Suppressor macrophage treated with lipopolysaccharide for 1 hour (primary cell): ENCODE results near the gene FBLIM1.
"Not testable (repeated sequence)": the region's sequence is repeated elsewhere in the genome, so short reads cannot be mapped to it uniquely, and the experiment has no call there.

Experiments used
- DNase-seq, 3 donors: peaks; one replicate each; pipeline ENCODE4 v3.0.0-alpha.2; 2020 to 2022

FBLIM1 gene

GRCh38 chr1:15820478-15820877 is 61.9 kb downstream of the FBLIM1 start:
- no peak for DNase-seq

GRCh38 chr1:15825800-15826199 is 67.2 kb downstream of the FBLIM1 start:
- DNase-seq = peak; percentile 84 to 91 (median 84)

DNA sequence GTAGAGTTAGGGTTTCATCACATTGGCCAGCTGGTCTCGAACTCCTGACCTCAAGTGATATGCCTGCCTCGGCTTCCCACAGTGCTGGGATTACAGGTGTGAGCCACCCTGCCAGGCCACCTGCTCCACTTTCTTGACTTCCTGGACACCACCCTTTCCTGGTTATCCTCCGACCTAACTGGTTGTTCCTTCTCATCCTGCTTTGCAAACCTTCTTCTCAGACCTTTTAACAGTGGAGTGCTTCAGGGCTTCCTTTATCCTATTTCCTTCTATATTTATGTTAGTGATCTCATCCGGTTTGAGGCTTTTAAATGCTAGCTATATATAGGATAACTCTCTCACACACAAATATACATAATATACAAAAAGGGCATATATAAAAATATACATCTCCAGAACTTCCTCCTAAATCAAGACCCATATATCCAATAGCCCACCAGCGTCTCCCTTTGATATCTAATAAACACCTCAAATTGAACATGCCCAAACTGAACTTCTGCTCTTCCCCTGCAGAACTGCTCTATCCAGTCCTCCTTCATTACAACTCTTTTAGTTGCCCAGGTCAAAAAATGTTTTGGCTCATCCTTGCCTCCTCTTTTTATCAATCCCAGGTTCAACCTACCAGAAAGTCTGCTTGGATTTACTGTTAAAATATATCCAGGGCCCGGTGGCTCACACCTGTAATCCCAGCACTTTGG is 68.4 kb downstream of the FBLIM1 start:
- DNase-seq = no peak

DNA sequence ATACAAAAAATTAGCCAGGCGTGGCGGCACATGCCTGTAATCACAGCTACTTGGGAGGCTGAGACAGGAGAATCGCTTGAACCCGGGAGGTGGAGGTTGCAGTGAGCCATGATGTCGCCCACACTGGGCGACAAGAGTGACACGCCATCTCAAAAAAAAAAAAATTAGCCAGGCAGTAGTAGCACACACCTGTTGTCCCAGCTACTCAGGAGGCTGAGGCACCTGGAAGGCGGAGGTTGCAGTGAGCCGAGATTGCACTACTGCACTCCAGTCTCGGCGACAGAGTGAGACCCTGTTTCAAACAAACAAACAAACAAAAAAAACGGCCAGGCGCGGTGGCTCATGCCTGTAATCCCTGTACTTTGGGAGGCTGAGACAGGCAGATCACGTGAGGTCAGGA is 69.0 kb downstream of the FBLIM1 start:
- not testable (repeated sequence) for DNase-seq

- DNase-seq = not testable (repeated sequence)
These were observed 70.3 kb downstream of the FBLIM1 start for GRCh38 chr1:15828931-15829330.

- DNase-seq = no peak
These were observed 71.7 kb downstream of the FBLIM1 start for GRCh38 chr1:15830258-15830657.

DNA sequence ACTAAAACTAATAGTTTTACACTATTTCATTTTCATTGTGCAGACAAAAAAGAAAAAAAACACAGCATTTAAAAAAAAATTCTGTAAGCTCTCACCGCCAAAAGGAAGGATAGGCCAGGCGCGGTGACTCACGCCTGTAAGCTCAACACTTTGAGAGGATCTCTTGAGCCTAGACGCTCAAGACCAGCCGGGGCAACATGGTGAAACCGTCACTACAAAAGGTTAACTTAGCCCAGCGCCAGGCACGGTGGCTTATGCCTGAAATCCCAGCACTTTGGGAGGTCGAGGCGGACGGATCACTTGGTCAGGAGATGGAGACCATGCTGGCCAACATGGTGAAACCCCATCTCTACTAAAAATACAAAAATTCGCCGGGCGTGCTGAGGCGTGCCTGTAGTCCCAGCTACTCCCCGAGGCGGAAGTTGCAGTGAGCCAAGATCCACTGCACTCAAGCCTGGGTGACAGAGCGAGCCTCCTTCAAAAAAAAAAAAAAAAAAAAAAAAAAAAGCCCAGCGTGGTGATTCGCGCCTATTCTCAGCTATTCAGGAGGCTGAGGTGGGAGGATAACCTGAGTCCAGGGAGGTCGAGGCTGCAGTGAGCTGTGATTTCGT is 74.6 kb downstream of the FBLIM1 start:
- DNase-seq = peak; percentile 64 to 67 (median 65)

DNA sequence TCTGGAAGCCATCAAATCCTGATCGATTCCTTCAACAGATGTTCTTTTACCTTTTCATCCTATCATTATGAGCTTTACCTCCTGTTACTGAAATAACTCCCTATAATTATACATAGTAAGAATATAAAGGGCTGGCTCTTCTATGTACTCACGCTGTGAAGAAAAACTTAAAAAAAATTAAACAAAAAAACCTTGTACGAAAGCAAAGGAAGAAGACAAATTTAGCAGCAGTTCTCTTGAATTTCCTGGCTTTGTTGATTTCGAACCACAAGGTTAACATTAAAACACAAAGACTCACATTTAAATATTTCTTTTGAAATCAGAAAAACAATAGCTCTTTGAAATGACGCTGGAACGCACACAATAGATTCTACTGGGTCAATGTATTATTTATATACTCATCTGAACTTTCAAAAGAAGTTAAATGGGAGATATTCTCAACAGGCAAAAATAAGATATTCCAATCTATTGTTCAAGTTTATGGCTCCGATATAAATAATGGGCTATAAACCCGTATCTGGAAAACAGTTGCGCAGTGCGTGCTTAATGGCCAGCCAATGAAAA is 75.3 kb downstream of the FBLIM1 start:
- DNase-seq = peak in 1 of 3 donors; percentile 89

DNA sequence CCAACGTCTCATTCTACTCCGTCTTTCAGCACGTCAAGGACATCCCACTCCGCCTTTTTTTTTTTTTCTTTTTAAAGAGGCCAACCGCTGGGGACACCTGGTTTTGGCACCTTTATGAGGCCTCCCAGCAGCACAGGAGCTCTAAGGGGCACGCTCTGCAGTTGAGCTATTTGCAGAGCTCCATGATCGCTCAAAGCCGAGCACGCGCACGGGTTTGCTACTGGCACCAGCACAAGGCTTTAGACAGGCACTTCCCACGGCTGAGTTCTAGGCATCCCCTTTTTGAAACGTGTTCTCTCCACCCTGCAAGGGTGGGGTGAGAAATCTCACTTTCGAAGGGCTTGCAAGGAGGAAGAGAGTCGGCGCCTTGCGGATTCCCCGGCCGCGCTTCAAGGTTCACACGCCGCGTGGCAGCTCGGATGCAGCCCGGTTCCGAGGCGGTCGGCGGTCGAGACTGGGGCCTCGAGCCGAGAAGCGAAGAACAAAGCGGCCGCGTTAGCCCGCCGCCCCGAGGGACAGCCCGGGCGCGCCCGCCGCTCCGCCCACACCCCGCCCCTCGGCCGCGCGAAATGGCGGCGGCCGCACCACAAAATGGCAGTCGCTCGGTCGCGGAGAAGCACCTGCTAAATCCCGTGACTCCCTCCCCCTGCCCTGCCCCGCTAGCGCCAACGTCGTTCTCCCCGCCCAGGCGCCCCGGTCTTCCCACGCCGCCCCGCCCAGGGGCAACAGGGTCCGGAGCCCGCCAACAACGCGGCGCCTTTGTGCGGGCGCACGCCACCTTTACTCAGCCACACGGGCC is 76.0 kb downstream of the FBLIM1 start:
- DNase-seq = peak; percentile 90 to 96 (median 93)

DNA sequence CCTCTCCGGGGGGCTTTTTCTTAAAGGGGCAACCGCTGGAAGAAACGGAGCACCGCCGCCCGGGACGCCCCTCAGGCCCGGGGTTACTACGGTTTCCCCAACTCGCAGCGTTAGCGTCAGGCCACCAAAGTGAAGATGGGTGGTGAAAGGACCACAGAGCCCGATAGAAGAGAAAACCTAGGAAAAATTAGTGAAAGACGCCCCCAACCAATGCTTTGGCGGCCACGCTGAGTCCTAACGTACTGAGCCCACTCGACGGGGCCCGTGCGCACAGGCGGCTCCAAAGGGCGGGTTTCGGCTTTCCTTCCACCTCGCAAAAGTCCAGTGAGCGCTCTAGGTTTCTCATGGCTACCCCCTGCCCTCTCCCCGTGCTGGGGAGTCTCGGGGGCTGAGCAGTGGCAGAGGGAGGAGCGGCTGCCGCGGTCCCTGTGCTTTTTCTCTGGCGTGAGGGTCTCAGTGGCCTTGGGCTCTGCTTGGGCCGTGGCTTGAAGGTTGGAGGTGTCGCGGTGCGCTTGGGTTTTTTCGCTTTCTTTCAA is 76.7 kb downstream of the FBLIM1 start:
- peak; percentile 30 to 62 (median 39) for DNase-seq

- DNase-seq = peak; percentile 100
These were observed 77.3 kb downstream of the FBLIM1 start for GRCh38 chr1:15835741-15836510.
